ENCODE measurements around the gene LHFPL2.

LHFPL2 gene

GRCh38 chr5:78562714-78563330 lies 85.8 kb downstream of the LHFPL2 start:
- no peak for DNase-seq

- no peak for DNase-seq
Observed at GRCh38 chr5:78562001-78562400, 86.6 kb downstream of the LHFPL2 start.

- DNase-seq: no peak
Observed at GRCh38 chr5:78561261-78561660, 87.3 kb downstream of the LHFPL2 start.

- no peak for DNase-seq
Observed at GRCh38 chr5:78560000-78560855, 88.3 kb downstream of the LHFPL2 start.

GRCh38 chr5:78557601-78558000 lies 91.0 kb downstream of the LHFPL2 start:
- DNase-seq: no peak

GRCh38 chr5:78555870-78556269 lies 92.7 kb downstream of the LHFPL2 start:
- DNase-seq: no peak

GRCh38 chr5:78554670-78555069 lies 93.9 kb downstream of the LHFPL2 start:
- DNase-seq: no peak

GRCh38 chr5:78553580-78554353 lies 94.8 kb downstream of the LHFPL2 start:
- no peak for DNase-seq

GRCh38 chr5:78552729-78553342 lies 95.7 kb downstream of the LHFPL2 start:
- DNase-seq: no peak

GRCh38 chr5:78550891-78551290 lies 97.7 kb downstream of the LHFPL2 start:
- no peak for DNase-seq

- DNase-seq: no peak
Observed at GRCh38 chr5:78549043-78549442, 99.5 kb downstream of the LHFPL2 start.

- DNase-seq: no peak
Observed at GRCh38 chr5:78547731-78548615, 100.6 kb downstream of the LHFPL2 start.

- no peak for DNase-seq
Observed at GRCh38 chr5:78547183-78547582, 101.4 kb downstream of the LHFPL2 start.

- no peak for DNase-seq
Observed at GRCh38 chr5:78546276-78546996, 102.1 kb downstream of the LHFPL2 start.

- no peak for DNase-seq
Observed at GRCh38 chr5:78545406-78545805, 103.2 kb downstream of the LHFPL2 start.

GRCh38 chr5:78544561-78545201 lies 103.9 kb downstream of the LHFPL2 start:
- DNase-seq: no peak

GRCh38 chr5:78543916-78544315 lies 104.7 kb downstream of the LHFPL2 start:
- DNase-seq: no peak

- no peak for DNase-seq
Observed at GRCh38 chr5:78543292-78543691, 105.3 kb downstream of the LHFPL2 start.

- DNase-seq: no peak
Observed at GRCh38 chr5:78542321-78542840, 106.2 kb downstream of the LHFPL2 start.

GRCh38 chr5:78541086-78541654 lies 107.4 kb downstream of the LHFPL2 start:
- no peak for DNase-seq
